ENCODE measurements around the gene NGFR. TPM values are rescaled to one million over a fixed set of nuclear protein-coding genes. Genes with fewer than 3 reads are reported as not detected.

Gene NGFR
- total RNA-seq, 1 donor, result 0.21 TPM

DNA sequence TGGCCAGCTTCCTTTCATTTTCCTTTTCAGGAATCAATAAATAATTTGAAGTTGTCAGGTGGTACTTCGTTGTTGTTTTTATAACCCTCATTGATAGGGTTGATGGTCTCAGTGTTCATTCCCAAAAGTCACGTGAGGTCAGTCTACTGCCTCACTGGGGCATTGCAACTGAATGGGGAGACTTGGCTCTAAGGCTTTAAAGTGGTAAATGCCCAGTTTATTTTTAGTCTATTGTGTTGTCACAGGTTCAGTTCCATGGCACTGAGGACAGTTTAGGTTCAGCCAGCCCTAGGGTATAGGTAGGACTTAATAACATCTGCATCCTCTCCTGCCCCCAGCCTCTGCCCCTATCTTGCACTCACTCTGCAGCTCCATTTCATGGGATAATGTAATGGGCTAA, 33.5 kb upstream of the NGFR start:
- no peaks in the 10 kb centered on the region for H3K9me3 ChIP-seq (ENCODE audit: low read depth, low read length)
- no peaks in the 10 kb centered on the region for H3K4me1 ChIP-seq (ENCODE audit: insufficient read depth, low read length)
- peaks cover 2% of the 10 kb centered on the region for H3K27me3 ChIP-seq (ENCODE audit: insufficient read depth, low read length)
- H3K4me3 ChIP-seq (ENCODE audit: low read length), result no peak overlapping the region

DNA sequence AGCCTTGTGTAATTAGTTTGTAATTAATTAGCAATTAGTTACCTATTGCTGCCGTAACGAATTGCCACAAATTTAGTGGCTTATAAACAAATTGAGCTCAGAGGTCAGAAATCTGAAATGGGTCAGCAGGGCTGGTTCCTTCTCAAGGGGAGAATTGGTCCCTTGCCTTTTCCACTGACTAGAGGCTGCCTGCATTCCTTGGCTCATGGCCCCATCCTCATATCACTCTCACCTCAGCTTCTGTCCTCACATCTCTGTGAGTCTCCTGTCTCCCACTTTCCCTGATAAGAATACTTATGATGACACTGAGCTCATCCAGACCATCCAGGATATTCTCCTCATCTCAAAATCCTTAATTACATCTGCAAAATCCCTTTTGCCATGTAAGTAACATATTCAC, 31.0 kb upstream of the NGFR start:
- Histone ChIP-seq H3K9me3 (ENCODE audit: low read depth, low read length) (no peaks in the 10 kb centered on the region), H3K4me1 (ENCODE audit: insufficient read depth, low read length) (no peaks in the 10 kb centered on the region), H3K4me3 (ENCODE audit: low read length) (no peak overlapping the region), H3K27me3 (ENCODE audit: insufficient read depth, low read length) (peaks cover 6% of the 10 kb centered on the region)

DNA sequence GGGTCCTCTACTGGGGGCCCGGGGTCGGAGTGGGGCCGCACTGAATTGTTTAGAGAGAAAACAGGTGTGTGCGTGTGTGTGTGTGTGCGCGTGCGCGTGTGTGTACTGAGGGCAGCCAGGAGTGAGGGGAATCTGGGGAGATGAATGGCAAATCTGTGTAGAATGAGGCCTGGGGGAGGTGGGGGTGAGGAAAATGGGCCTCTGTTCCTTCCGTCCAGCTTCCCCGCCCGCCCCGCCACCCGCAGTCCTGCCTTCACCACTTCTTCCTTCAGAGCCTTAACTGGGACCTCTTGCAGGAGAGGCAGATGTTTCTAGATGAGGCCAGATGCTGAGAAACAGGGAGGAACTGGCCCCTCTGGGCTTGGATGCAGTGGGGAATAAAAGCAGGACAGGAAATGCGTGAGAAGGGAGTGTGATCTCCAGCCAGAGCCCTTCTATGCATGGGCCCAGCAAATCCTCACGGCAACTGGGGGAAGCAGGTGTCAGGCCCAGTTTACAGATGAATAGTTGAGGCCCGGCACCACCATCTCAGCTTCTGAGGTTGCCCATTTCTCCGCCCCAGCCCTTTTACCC, 29.7 kb upstream of the NGFR start:
- Histone ChIP-seq H3K9me3 (ENCODE audit: low read depth, low read length) (no peaks in the 10 kb centered on the region), H3K4me3 (ENCODE audit: low read length) (no peak overlapping the region), H3K27me3 (ENCODE audit: insufficient read depth, low read length) (peaks cover 20% of the 10 kb centered on the region), H3K4me1 (ENCODE audit: insufficient read depth, low read length) (no peaks in the 10 kb centered on the region)

DNA sequence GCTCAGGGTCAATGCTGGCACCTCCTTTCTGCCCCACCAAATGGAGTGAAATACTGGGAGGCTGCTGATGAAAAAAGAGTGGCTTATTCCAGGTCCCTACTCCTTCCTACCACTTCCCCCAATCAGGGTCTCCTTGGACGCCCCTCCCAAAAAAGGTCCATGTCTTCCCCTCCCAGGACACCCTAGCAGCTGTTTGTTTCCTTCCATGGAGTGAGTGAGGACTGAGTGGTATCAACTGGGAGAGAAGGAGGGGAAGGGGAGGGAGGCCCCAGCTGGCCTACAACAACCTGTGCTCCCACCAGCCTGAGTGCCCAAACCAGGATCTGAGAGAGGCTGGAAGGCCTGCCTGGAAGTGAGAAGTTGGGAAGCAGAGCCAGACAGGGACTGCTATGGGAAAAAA, 28.7 kb upstream of the NGFR start:
- Histone ChIP-seq H3K4me3 (ENCODE audit: low read length) (no peak overlapping the region), H3K4me1 (ENCODE audit: insufficient read depth, low read length) (no peaks in the 10 kb centered on the region), H3K9me3 (ENCODE audit: low read depth, low read length) (no peaks in the 10 kb centered on the region), H3K27me3 (ENCODE audit: insufficient read depth, low read length) (peaks cover 30% of the 10 kb centered on the region)

DNA sequence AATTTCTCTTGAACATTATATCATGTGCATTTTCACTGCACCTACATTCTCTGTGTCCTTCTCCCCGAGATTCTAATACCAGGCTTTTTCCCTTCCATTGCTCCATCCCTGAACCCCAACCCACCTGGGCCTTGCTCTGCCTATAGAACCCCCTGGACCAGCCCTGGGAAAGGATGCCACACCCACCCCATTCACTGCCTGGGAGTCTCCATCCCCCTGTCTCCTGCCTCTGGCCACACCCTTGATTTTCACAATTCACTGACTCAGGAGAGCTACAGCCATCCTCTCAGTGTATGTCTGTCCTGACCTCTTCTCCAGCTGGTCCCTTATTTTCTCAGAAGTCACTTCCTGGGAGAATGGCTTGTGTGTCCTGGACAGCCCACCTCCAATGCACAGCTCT, 27.9 kb upstream of the NGFR start:
- H3K27me3 ChIP-seq (ENCODE audit: insufficient read depth, low read length), result peaks cover 34% of the 10 kb centered on the region
- H3K9me3 ChIP-seq (ENCODE audit: low read depth, low read length), result no peaks in the 10 kb centered on the region
- H3K4me3 ChIP-seq (ENCODE audit: low read length), result no peak overlapping the region
- no peaks in the 10 kb centered on the region for H3K4me1 ChIP-seq (ENCODE audit: insufficient read depth, low read length)

DNA sequence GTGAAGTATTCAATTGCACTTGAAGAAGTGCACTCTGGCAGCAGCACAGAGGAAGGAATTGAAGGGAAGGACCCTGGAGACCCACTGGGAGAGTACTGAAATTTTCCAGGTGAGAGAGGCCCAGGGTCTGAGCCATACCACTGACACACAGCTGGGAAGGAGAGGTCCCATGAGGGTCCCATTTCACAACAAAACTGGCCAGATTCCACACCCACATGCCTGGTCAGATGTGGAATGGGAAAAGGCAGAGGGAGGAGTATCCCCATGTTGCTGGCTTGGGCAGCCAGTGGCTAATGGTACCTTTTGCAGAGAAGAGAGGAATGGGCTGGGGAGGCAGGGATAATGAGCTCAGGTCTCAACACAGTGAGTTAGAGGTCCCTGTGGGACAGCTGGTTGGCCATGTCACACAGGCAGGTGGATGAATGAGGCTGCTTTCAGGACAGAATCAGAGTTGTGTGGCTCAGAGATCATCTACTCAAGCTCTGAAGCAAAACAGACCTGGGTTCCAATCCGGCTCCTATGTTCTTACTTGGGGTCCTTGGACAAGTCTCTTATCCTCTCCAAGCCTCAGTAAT, 26.2 kb upstream of the NGFR start:
- no peaks in the 10 kb centered on the region for H3K9me3 ChIP-seq (ENCODE audit: low read depth, low read length)
- H3K4me3 ChIP-seq (ENCODE audit: low read length), result no peak overlapping the region
- no peaks in the 10 kb centered on the region for H3K4me1 ChIP-seq (ENCODE audit: insufficient read depth, low read length)
- H3K27me3 ChIP-seq (ENCODE audit: insufficient read depth, low read length), result peaks cover 35% of the 10 kb centered on the region

DNA sequence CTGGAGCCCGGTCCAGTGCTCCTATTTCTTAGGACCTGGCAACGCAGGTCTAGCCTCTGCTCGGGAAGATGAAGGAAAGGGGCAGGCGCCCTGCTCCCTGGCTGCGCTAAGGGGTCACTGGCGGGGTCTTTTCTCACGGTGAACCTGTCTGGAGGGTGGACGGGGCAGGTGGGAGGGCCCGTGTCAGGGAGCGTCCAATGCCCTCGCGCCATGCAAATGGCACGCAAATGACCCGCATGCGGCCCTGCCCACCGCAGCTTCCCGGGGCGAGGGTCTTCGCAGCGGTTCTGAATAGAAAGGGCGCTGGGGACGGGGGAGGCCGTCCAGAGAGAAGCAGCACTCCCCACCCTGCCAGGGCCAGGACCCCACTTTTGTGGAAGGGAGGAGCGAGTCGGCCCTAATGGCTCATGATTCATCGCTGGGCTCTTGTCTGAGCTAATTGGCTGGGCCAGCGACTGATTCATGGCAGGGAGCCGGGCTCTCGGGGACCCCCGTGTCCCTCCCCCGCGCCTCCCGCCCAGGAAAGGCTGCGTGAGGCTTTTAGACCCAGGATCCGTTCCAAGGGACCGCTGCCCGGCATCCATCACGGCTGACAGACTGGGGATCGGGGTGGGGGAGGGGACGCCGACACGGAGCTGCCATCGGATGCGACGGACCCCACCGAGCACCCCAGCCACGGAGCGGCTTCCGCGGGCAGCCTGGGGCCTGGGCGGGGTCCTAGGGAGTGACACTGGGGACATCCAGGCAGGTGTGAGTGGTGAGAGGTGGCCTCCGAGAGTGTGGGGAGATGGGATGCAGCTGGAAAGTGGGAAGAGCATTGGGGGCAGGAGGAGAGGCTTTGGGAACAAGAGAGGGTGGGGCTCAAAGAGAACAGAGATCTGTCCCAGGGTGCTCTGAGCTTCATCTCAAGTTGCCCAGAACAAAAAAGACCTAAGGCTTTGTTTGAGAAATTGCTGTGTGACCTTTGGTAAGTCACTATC, 25.0 kb upstream of the NGFR start:
- H3K4me3 ChIP-seq (ENCODE audit: low read length), result no peak overlapping the region
- H3K27me3 ChIP-seq (ENCODE audit: insufficient read depth, low read length), result peaks cover 35% of the 10 kb centered on the region
- no peaks in the 10 kb centered on the region for H3K4me1 ChIP-seq (ENCODE audit: insufficient read depth, low read length)
- no peaks in the 10 kb centered on the region for H3K9me3 ChIP-seq (ENCODE audit: low read depth, low read length)

DNA sequence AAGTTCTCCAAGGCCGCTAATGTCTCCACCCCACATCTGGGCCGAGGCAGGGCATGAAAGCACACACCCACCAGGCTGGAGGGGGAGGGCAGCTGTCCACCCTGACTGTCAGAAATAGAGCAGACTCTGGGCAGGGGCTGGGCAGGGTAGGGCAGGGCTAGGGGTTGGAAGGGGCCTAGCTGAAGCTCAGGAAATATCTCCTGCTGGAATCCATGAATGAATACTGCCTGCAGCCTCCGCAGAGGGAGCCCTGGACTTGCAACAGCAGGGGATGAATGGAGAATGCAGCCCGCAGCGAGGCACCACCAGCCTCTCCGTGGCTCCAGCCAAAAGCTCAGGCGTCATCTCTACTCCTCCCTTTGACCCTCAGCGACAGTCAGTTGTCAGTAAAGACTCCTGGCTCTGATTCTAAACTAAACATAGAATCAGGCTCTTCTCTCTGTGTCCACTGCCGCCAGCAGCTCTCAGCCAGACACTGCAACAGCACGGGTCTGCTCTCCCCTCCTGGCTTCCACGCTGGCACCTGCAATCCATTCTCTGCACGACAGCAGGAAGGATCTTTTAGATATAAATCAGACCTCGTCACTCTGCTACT, 23.9 kb upstream of the NGFR start:
- no peak overlapping the region for H3K4me3 ChIP-seq (ENCODE audit: low read length)
- peaks cover 35% of the 10 kb centered on the region for H3K27me3 ChIP-seq (ENCODE audit: insufficient read depth, low read length)
- no peaks in the 10 kb centered on the region for H3K9me3 ChIP-seq (ENCODE audit: low read depth, low read length)
- no peaks in the 10 kb centered on the region for H3K4me1 ChIP-seq (ENCODE audit: insufficient read depth, low read length)

DNA sequence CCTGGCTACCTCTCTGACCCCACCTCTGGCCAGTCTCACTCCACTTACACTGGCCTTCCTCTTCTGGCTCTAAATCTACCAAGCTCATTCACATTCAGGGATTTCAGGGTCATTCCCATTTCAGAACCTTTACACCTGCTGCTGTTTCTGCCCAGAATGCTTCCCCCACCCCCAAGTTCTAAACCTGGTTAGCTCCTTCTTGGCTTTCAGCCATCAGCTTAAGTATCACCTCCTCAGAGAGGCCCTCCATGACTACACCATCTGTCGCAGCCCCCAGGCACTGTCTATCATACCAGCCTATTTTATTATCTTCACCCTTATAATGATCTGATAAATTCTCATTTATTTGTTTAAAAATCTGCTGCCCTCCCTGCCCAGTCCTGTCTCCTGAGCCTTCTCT, 23.3 kb upstream of the NGFR start:
- Histone ChIP-seq H3K4me1 (ENCODE audit: insufficient read depth, low read length) (no peaks in the 10 kb centered on the region), H3K4me3 (ENCODE audit: low read length) (no peak overlapping the region), H3K27me3 (ENCODE audit: insufficient read depth, low read length) (peaks cover 35% of the 10 kb centered on the region), H3K9me3 (ENCODE audit: low read depth, low read length) (no peaks in the 10 kb centered on the region)

DNA sequence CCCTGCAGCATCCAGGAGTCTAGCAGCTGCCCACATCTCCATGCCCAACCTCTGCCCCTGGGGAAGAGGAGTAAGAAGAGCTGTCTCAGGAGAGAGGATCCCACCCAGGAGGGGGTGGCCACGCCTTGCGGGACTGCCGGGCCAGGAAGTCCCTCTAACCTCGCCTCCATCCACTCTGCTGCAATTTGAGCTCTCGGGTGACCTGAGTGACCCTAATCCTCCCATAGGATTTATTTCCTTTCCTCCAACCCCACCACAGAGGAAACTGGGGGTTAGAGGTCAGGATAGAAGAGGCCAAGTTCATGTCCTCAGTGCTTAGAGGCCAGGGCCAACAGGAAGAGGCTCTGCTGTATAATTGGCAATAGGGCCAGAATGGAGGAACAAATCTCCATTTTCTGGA, 22.6 kb upstream of the NGFR start:
- H3K9me3 ChIP-seq (ENCODE audit: low read depth, low read length), result no peaks in the 10 kb centered on the region
- H3K4me3 ChIP-seq (ENCODE audit: low read length), result no peak overlapping the region
- H3K4me1 ChIP-seq (ENCODE audit: insufficient read depth, low read length), result no peaks in the 10 kb centered on the region
- H3K27me3 ChIP-seq (ENCODE audit: insufficient read depth, low read length), result peaks cover 38% of the 10 kb centered on the region

DNA sequence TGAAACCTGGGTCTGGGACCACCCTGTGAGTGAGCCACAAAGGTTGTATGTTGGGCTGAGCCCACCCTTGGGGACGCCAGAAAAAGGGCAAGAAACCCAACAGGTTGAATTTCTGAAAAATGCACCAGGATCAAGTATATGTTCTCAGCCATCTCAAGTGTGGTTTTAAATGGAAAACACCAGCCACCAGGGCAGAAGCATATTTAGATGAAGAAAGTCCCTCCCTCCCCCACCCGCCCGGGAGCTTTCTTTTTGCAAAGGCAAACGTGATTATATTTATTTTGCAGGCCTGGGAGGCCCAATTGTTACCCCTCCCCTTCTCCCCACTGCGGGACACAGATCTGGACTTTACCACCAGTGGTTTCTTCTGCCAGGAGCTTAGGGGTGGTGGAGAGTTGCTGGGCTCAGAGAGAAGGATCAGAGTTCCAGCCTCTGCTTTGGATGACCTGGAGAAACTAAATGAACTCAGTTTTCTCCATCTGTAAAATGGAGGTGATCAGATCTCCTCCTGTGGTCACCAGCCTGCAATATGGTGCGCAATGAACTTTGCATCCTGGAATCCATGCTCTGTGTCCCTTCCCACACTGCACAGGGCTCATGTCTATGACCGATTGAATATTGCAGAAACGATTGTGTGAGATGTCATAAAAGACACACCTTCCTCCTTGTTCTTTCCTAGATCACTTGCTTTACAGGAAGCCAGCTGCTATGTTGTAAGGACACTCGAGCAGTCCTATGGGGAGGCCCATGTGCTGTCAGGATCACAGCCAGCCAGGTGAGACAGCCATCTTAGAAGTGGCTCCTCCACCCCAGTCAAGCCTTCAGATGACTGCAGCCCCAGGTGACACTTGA, 21.0 kb upstream of the NGFR start:
- H3K27me3 ChIP-seq (ENCODE audit: insufficient read depth, low read length), result peaks cover 34% of the 10 kb centered on the region
- H3K4me3 ChIP-seq (ENCODE audit: low read length), result no peak overlapping the region
- no peaks in the 10 kb centered on the region for H3K4me1 ChIP-seq (ENCODE audit: insufficient read depth, low read length)
- H3K9me3 ChIP-seq (ENCODE audit: low read depth, low read length), result no peaks in the 10 kb centered on the region

DNA sequence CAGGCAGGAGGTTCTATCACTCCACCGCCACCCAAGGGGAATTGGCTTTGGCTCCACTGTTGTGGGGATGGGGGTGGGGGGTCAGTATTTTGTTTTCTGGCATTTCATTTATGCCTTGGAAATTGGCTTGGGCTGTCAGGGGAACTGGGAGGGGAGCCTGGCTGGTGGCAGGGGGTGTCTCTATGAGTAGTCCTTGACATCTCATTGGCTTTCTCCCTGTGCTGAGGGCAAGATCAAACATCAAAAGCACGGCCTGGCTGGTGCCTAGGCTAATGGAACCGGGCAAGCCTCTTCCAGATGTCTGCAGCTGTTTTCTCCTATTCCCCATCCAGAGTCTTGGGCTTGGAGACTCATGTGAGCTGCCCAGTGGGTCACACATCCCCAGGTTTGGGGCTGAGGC, 17.4 kb upstream of the NGFR start:
- Histone ChIP-seq H3K27me3 (ENCODE audit: insufficient read depth, low read length) (peaks cover 4% of the 10 kb centered on the region), H3K4me1 (ENCODE audit: insufficient read depth, low read length) (no peaks in the 10 kb centered on the region), H3K9me3 (ENCODE audit: low read depth, low read length) (no peaks in the 10 kb centered on the region), H3K4me3 (ENCODE audit: low read length) (no peak overlapping the region)

DNA sequence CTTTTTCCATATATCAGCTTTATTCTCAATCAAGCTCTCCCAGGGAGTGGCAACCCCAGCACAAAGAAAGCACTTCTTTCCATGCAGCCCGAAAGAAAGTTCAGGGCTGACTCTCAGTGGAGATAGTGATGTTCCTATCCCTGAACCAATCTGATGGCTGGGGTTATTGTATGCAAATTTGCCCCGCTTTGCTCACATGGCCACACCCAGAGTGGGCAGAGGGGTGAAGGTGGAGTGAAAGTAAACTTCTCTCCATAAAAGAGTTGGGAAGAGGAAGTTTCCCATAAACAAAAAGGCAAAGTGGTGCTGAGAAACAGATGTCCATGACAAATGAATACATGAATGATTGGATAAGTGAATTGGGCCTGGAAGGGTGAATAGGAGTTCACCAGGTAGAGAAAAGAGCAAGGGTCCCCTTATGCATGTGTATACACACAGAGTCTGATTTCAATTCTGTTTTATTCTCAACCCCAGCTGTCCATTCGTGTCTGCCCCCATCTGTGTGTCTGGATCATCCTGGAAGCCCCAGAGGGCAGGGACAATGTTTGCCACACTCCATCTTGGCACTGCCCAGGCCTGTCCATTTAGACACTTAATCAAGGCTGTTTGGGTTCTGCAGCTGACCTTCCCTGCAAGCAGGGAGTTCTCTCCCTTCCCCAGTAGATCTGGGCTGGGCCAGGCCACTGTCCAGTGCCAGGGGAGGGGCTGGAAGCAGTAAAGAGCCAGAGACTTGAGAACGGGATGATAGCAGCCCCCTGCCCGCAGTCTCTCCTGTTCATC, 14.1 kb upstream of the NGFR start:
- no peaks in the 10 kb centered on the region for H3K9me3 ChIP-seq (ENCODE audit: low read depth, low read length)
- H3K4me3 ChIP-seq (ENCODE audit: low read length), result no peak overlapping the region
- peaks cover 7% of the 10 kb centered on the region for H3K27me3 ChIP-seq (ENCODE audit: insufficient read depth, low read length)
- H3K4me1 ChIP-seq (ENCODE audit: insufficient read depth, low read length), result peaks cover under 1% of the 10 kb centered on the region
